GM18858 (cell line): ENCODE results near the gene CLMP.
"Not testable (repeated sequence)": the region's sequence is repeated elsewhere in the genome, so short reads cannot be mapped to it uniquely, and the experiment has no call there.

Source experiments
- ATAC-seq: cut with Tn5 transposase; IDR thresholded peaks from one replicate; pipeline ENCODE4 v1.9.1; 2021; ENCODE audit not compliant: unreplicated experiment

CLMP gene

DNA sequence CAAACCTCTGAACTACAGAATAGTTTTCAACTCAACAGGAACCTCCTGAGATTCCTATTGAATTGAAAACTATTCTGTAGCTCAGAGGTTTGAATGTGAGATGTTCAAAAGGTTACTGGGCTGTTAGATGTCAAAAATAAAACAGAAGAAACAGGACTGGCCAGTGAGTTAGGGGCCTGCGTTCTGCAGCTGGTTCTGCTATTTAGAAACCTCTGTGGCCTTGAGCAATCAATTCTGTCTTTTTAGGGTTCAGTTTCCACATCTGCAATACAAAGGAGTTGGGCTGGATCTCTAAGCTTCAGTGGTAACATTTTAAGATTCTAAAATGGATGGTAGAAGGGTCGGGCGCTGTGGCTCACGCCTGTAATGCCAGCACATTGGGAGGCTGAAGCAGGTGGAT, 55.8 kb downstream of the CLMP start:
- no peak for ATAC-seq

- ATAC-seq: no peak
Measured at GRCh38 chr11:123137431-123138224, 57.4 kb downstream of the CLMP start.

- no peak for ATAC-seq
Measured at GRCh38 chr11:123135863-123136446, 59.1 kb downstream of the CLMP start.

GRCh38 chr11:123132881-123133280, 62.2 kb downstream of the CLMP start:
- no peak for ATAC-seq

GRCh38 chr11:123132034-123132766, 62.8 kb downstream of the CLMP start:
- ATAC-seq: not testable (repeated sequence)

GRCh38 chr11:123129920-123130319, 65.1 kb downstream of the CLMP start:
- no peak for ATAC-seq

GRCh38 chr11:123125169-123125568, 69.9 kb downstream of the CLMP start:
- no peak for ATAC-seq

DNA sequence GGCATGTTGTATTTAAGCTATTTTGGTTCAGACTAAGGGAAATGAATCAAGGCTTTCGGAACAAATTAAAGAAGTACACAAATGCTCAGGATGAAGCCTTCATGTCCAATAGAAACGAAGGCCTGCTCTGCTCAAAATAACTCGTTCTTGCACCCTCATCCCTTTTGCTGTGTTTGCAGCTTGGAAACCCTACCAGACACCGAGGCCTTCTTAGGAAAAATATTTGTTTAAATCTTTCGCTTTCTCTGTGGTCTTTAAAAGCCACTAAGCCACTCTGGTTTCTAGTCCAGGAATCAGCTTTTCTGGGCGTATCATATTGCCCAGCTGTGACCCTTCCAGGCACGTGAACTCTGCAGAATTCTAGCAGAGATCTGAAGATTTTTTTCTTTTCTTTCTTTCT, 72.2 kb downstream of the CLMP start:
- no peak for ATAC-seq

GRCh38 chr11:123122341-123122740, 72.7 kb downstream of the CLMP start:
- no peak for ATAC-seq

GRCh38 chr11:123116486-123116885, 78.6 kb downstream of the CLMP start:
- ATAC-seq: no peak

- no peak for ATAC-seq
Measured at GRCh38 chr11:123111465-123111864, 83.6 kb downstream of the CLMP start.

DNA sequence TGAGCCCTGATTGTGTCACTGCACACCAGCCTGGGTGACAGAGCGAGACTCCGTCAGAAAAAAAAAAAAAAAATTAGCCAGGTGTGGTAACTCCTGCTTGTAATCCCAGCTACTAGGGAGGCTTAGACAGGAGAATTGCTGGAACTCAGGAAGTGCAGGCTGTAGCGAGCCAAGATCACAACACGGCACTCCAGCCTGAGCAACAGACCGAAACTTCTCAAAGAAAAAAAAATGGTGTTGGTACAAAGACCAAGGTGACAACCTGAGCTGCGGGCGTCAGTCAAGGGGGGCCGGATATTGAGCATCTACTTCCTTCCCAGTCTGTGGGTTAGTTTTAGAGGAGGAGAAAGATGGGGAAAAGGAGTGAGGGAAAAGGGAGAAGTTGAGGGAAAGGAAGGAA, 84.7 kb downstream of the CLMP start:
- no peak for ATAC-seq

DNA sequence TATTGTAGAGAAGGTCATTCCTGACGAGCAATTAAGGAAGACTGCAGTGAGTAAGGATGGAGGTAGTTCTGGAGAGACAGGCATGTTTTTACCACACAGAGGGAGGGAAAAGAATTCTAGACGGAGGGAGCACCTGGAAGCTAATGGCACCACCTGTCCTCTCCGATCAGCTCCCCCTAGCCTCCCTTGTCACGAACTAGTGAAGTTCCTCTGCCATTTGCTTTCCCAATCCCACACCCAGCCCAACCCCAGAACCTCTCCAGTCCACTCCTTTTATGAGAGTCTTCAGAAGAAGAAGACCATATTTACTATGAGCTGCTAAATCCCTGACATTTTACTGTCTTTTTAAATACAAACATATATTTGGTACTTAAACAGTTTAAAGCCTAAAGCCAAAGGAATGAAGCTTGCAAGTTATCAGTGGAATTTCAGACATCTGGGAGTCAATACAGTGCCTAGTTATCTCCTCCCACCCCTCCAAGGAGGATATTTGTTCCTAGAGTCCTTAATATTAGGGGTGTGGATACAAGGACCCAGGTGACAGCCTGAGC, 87.0 kb downstream of the CLMP start:
- ATAC-seq: no peak

DNA sequence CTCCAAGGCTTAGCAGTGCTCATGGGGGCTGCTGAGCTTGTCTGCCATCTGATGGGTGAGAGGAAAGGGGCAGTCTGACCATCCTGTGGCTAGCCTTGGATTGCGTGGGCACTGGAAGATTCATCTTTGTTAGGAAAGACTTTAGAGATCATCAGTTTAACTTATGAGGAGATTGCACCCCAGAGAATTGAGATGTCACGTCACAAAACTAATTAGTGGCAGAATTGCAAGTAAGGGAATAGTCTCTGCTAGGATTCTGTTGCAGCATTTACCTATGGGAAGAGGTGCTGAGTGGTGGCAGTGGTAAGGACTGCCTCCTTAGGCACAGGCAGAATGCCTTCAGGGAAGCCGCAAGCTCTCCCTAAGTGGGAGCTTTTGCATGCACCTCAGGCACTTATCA, 90.4 kb downstream of the CLMP start:
- ATAC-seq: no peak

- no peak for ATAC-seq
Measured at GRCh38 chr11:123103326-123103980, 91.6 kb downstream of the CLMP start.

GRCh38 chr11:123100379-123101085, 94.5 kb downstream of the CLMP start:
- ATAC-seq: no peak

- ATAC-seq: no peak
Measured at GRCh38 chr11:123098990-123099389, 96.1 kb downstream of the CLMP start.

DNA sequence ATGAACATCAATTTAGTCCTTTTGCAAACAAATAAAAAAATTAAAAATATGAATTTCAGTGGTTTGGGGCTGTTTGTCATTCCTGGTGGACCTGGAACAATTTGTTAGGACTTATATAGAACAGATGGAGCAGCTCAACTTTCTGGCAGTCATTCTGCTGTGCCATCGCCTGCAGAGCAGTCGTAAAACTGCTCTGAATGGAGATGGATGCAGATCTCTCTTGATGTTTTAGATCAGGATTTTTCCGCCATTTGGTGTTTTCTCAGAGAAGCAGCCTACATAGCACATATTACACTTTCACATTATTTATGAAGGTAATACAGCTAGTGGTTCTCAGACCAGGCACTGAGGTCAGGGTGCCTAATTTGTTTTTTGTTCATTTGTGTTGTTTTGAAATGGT, 101.3 kb downstream of the CLMP start:
- ATAC-seq: no peak

DNA sequence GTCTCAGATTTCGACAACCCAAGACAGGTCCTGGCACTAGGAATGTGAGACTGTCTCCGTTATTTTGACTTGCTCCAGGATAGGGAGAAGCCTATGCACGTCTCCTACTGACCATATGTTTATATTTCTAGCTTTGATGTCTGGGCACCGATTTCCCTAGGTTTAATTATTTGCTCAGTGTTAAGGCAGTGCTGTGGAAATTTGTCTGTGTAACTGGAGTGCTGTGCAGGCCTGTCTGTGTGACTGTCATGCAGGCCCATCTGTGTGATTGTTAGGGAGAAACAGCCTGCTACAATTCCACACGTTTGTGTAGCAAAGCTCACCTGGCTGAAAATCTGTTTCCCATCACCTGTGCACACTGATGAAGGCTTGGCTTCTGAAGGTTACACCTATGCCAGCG, 103.5 kb downstream of the CLMP start:
- no peak for ATAC-seq

DNA sequence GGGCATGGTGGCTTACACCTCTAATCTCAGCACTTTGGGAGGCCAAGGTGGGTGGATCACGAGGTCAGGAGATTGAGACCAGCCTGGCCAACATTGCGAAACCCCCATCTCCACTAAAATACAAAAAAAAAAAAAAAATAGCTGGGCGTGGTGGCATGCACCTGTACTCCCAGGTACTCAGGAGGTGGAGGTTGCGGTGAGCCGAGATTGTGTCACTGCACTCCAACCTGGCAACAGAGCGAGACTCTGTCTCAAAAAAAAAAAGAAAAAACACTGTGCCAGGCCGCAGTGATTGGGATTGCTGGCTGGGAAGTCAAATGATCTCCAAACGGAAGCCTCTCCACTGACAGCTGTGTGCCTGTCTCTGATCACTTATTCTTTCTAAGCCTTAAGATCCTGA, 104.9 kb downstream of the CLMP start:
- not testable (repeated sequence) for ATAC-seq

DNA sequence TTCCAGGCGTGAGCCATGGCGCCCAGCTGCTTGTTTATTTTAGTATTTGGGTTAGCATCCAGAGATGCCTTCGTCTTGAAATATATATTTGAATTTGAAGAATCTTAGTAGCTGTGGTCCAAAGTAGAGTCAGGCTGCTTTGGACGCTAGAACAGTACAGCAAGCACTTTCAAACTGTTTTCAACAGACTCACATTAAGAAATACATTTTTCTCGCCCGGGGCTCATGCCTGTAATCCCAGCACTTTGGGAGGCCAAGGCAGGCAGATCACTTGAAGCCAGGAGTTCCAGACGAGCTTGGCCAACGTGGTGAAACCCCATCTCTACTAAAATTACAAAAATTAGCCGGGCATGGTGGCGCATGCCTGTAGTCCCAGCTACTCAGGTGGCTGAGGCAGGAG, 106.2 kb downstream of the CLMP start:
- ATAC-seq: not testable (repeated sequence)
